H9 (cell line): Measurements from ENCODE around the gene ADAM29. TPM values are rescaled to one million over a fixed set of nuclear protein-coding genes. Genes with fewer than 3 reads are reported as not detected.

Experiments used
- DNase-seq: peaks from one replicate; pipeline ENCODE4 v3.0.0-alpha.2; 2017
- H2AFZ ChIP-seq: one replicate; pipeline ENCODE4 v1.6.1; 2013; ENCODE audit warnings: mild to moderate bottlenecking, low read length, control low read depth, moderate library complexity
- H2AK5ac ChIP-seq: 2 replicates; pipeline ENCODE4 v1.6.1; 2013; ENCODE audit warnings: low read length, control low read depth, mixed read lengths; ENCODE audit not compliant: insufficient read length
- H2BK120ac ChIP-seq: one replicate; pipeline ENCODE4 v1.6.1; 2013; ENCODE audit warnings: low read depth, mild to moderate bottlenecking, low read length, control low read depth, inconsistent platforms; ENCODE audit not compliant: poor library complexity, severe bottlenecking
- H2BK12ac ChIP-seq: 2 replicates; pipeline ENCODE4 v1.6.1; 2013; ENCODE audit warnings: low read length, control low read depth, mixed read lengths, low read depth; ENCODE audit not compliant: insufficient read length
- H2BK15ac ChIP-seq: 2 replicates; pipeline ENCODE4 v1.6.1; 2013; ENCODE audit warnings: low read depth, low read length, control low read depth
- H2BK20ac ChIP-seq: one replicate; pipeline ENCODE4 v1.6.1; 2013; ENCODE audit warnings: low read depth, mild to moderate bottlenecking, low read length, control low read depth, inconsistent platforms; ENCODE audit not compliant: poor library complexity, severe bottlenecking
- H2BK5ac ChIP-seq: 2 replicates; pipeline ENCODE4 v1.6.1; 2013; ENCODE audit warnings: low read length, control low read depth, mixed read lengths; ENCODE audit not compliant: insufficient read length
- H3K14ac ChIP-seq: 2 replicates; pipeline ENCODE4 v1.6.1; 2013; ENCODE audit warnings: low read length, control low read depth; ENCODE audit not compliant: insufficient read depth
- H3K18ac ChIP-seq: 2 replicates; pipeline ENCODE4 v1.6.1; 2013; ENCODE audit warnings: low read depth, mild to moderate bottlenecking, mixed read lengths, low read length, control low read depth; ENCODE audit not compliant: insufficient read length
- H3K23ac ChIP-seq: 2 replicates; pipeline ENCODE4 v1.6.1; 2013; ENCODE audit warnings: low read length, control low read depth, mixed read lengths, low read depth; ENCODE audit not compliant: insufficient read length
- H3K23me2 ChIP-seq: 2 replicates; pipeline ENCODE4 v1.6.1; 2013; ENCODE audit warnings: low read depth, mild to moderate bottlenecking, mixed read lengths, low read length, control low read depth; ENCODE audit not compliant: insufficient read length, poor library complexity, severe bottlenecking
- H3K27ac ChIP-seq: 2 replicates; pipeline ENCODE4 v1.5.1; 2013; ENCODE audit warnings: low read length, control low read depth, mixed read lengths, low read depth; ENCODE audit not compliant: insufficient read length
- H3K27me3 ChIP-seq: 2 replicates; pipeline ENCODE4 v1.6.1; 2013; ENCODE audit warnings: low read length, control low read depth, inconsistent platforms; ENCODE audit not compliant: insufficient read depth
- H3K4ac ChIP-seq: 2 replicates; pipeline ENCODE4 v1.6.1; 2013; ENCODE audit warnings: low read depth, mild to moderate bottlenecking, control low read depth, inconsistent platforms, low read length, moderate library complexity
- H3K4me1 ChIP-seq: 2 replicates; pipeline ENCODE4 v1.6.1; 2013; ENCODE audit warnings: low read length, control low read depth, inconsistent platforms; ENCODE audit not compliant: insufficient read depth
- H3K4me2 ChIP-seq: 2 replicates; pipeline ENCODE4 v1.6.1; 2013; ENCODE audit warnings: low read length, control low read depth, mixed read lengths; ENCODE audit not compliant: insufficient read length, insufficient read depth
- H3K56ac ChIP-seq: 2 replicates; pipeline ENCODE4 v1.6.1; 2013; ENCODE audit warnings: low read depth, mild to moderate bottlenecking, mixed read lengths, low read length, control low read depth; ENCODE audit not compliant: insufficient read length
- H3K79me1 ChIP-seq: 2 replicates; pipeline ENCODE4 v1.6.1; 2013; ENCODE audit warnings: low read depth, mild to moderate bottlenecking, moderate library complexity, low read length, control low read depth, inconsistent platforms; ENCODE audit not compliant: insufficient read depth, poor library complexity, severe bottlenecking
- H3K79me2 ChIP-seq: 2 replicates; pipeline ENCODE4 v1.6.1; 2013; ENCODE audit warnings: low read length, control low read depth, inconsistent platforms; ENCODE audit not compliant: insufficient read depth
- H3K9ac ChIP-seq: 2 replicates; pipeline ENCODE4 v1.6.1; 2013; ENCODE audit warnings: low read length, control low read depth, mixed read lengths; ENCODE audit not compliant: insufficient read length; ENCODE audit errors: extremely low read depth
- H3K9me3 ChIP-seq: one replicate; pipeline ENCODE4 v1.6.1; 2013; ENCODE audit warnings: low read depth, low read length, inconsistent platforms; ENCODE audit not compliant: control insufficient read depth
- H3T11ph ChIP-seq: one replicate; pipeline ENCODE4 v1.6.1; 2013; ENCODE audit warnings: mild to moderate bottlenecking, low read length, control low read depth, inconsistent platforms
- H4K20me1 ChIP-seq: one replicate; pipeline ENCODE4 v1.6.1; 2013; ENCODE audit not compliant: control insufficient read depth, insufficient read length, insufficient read depth
- H4K5ac ChIP-seq: 2 replicates; pipeline ENCODE4 v1.6.1; 2013; ENCODE audit warnings: low read depth, mild to moderate bottlenecking, mixed read lengths, low read length, control low read depth; ENCODE audit not compliant: insufficient read length
- H4K8ac ChIP-seq: replicated peaks from 2 replicates; pipeline ENCODE4 v1.6.1; 2013; ENCODE audit warnings: low read length, control low read depth, mixed read lengths, low read depth; ENCODE audit not compliant: insufficient read length
- H4K91ac ChIP-seq: 2 replicates; pipeline ENCODE4 v1.6.1; 2013; ENCODE audit warnings: low read depth, mild to moderate bottlenecking, moderate library complexity, mixed read lengths, low read length, control low read depth; ENCODE audit not compliant: insufficient read length
- H3K27ac Mint-ChIP-seq, 3 experiments: 2 replicates in 2 of 3; 3 replicates in 1 of 3; pipeline ENCODE4 v1.8.0; 2020 to 2021; ENCODE audit warnings: mixed read lengths in 3 of 3, mild to moderate bottlenecking in 1 of 3, moderate library complexity in 1 of 3
- H3K27me3 Mint-ChIP-seq: 2 replicates; pipeline ENCODE4 v1.8.0; 2021; ENCODE audit warnings: low read depth, mild to moderate bottlenecking, moderate library complexity, mixed read lengths
- H3K36me3 Mint-ChIP-seq, 3 experiments: 2 replicates in 2 of 3; 3 replicates in 1 of 3; pipeline ENCODE4 v1.8.0; 2020 to 2021; ENCODE audit warnings: low read depth in 3 of 3, mixed read lengths in 3 of 3; ENCODE audit not compliant: insufficient read depth in 1 of 3
- H3K4me1 Mint-ChIP-seq, 2 experiments: 2 replicates each; pipeline ENCODE4 v1.8.0; 2020; ENCODE audit warnings: mixed read lengths in 2 of 2
- H3K4me3 Mint-ChIP-seq, 2 experiments: 2 replicates in 1 of 2; 3 replicates in 1 of 2; pipeline ENCODE4 v1.8.0; 2020 to 2021; ENCODE audit warnings: mild to moderate bottlenecking in 2 of 2, mixed read lengths in 2 of 2, moderate library complexity in 1 of 2
- H3K9me3 Mint-ChIP-seq, 2 experiments: 2 replicates in 1 of 2; 3 replicates in 1 of 2; pipeline ENCODE4 v1.8.0; 2020; ENCODE audit warnings: mild to moderate bottlenecking in 2 of 2, mixed read lengths in 2 of 2, moderate library complexity in 1 of 2
- WGBS: extraction: QIAGEN DNeasy Blood & Tissue Kit; methylation state at CpG from one replicate; pipeline ENCODE4 v1.1.7; 2013; ENCODE audit warnings: missing lambda C conversion rate, low lambda C conversion rate, mixed read lengths; ENCODE audit not compliant: insufficient read length; ENCODE audit errors: extremely low coverage; 5-methylcytosine and 5-hydroxymethylcytosine counted together
- long read RNA-seq: library from polyadenylated mRNA; unstranded; transcript quantifications from one replicate; pipeline ENCODE4 v2.0.0, GENCODE V29; 2020
- total RNA-seq: library from RNA; stranded (reverse); gene quantifications from 2 replicates; pipeline ENCODE4 v1.2.1, GENCODE V29; 2021
- TF ChIP-seq, protein P1 (sequence below): fragments of 200-600 bp; sonication (generic); conservative IDR thresholded peaks from 3 replicates; pipeline ENCODE4 v1.8.0; 2021; ENCODE audit warnings: antibody characterized with exemption, mild to moderate bottlenecking

Gene ADAM29
- total RNA-seq = not detected in 2 replicates
- long read RNA-seq = 0 reads

DNA sequence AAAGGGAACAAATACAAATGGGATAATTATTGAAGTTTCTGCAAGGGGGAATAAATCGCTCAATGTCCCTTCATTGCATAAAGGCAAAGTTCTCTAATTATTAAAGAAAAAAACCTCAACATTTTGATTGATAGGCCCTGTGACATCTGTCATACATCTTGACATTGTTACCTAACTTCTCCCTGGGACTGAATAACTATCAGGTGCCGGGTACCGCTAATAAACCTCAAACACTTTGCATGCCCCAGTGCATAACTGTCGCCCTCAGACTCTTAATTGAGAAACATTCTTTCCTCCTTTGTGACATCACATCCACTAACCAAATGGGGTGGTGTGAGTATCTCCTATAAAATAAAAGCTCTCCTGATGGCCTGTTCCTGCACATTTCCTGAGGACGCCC lies at the start of gene ADAM29:
Gene ADAM29, plus strand, starts transcription at position 301 of the 400 bp plus-strand sequence. CDS start 57,168 bp downstream, outside the sequence.
- no peak within 1 kb of the TSS for H3T11ph ChIP-seq
- no peak within 1 kb of the TSS for H2BK12ac ChIP-seq
- H2AFZ ChIP-seq = no peak within 1 kb of the TSS
- no peak within 1 kb of the TSS for H3K9ac ChIP-seq
- no peaks in the 10 kb centered on the region for H3K9me3 ChIP-seq
- no peak within 1 kb of the TSS for H3K18ac ChIP-seq
- Mint-ChIP-seq H3K9me3 (peaks cover 0 to 4% of the 10 kb centered on the region in 2 experiments; a peak in 2 of 5 replicates), H3K27ac (no peak within 1 kb of the TSS), H3K36me3 (no peaks in the 10 kb centered on the region), H3K4me3 (no peak within 1 kb of the TSS), H3K27me3 (no peaks in the 10 kb centered on the region), H3K4me1 (no peaks in the 10 kb centered on the region)
- no peaks in the 10 kb centered on the region for H4K20me1 ChIP-seq
- no peak within 1 kb of the TSS for H2BK20ac ChIP-seq
- H4K91ac ChIP-seq = no peak within 1 kb of the TSS
- TF ChIP-seq, protein P1, sequence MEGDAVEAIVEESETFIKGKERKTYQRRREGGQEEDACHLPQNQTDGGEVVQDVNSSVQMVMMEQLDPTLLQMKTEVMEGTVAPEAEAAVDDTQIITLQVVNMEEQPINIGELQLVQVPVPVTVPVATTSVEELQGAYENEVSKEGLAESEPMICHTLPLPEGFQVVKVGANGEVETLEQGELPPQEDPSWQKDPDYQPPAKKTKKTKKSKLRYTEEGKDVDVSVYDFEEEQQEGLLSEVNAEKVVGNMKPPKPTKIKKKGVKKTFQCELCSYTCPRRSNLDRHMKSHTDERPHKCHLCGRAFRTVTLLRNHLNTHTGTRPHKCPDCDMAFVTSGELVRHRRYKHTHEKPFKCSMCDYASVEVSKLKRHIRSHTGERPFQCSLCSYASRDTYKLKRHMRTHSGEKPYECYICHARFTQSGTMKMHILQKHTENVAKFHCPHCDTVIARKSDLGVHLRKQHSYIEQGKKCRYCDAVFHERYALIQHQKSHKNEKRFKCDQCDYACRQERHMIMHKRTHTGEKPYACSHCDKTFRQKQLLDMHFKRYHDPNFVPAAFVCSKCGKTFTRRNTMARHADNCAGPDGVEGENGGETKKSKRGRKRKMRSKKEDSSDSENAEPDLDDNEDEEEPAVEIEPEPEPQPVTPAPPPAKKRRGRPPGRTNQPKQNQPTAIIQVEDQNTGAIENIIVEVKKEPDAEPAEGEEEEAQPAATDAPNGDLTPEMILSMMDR = no peak
- H3K27ac ChIP-seq = no peak within 1 kb of the TSS
- H2BK15ac ChIP-seq = no peak within 1 kb of the TSS
- no peak within 1 kb of the TSS for H3K56ac ChIP-seq
- H3K23me2 ChIP-seq = no peaks in the 10 kb centered on the region
- no peaks in the 10 kb centered on the region for H3K79me1 ChIP-seq
- H3K79me2 ChIP-seq = no peaks in the 10 kb centered on the region
- H3K23ac ChIP-seq = no peak within 1 kb of the TSS
- no peak within 1 kb of the TSS for H3K4me2 ChIP-seq
- H4K8ac ChIP-seq = no peak within 1 kb of the TSS
- DNase-seq = no peak
- H3K27me3 ChIP-seq = no peaks in the 10 kb centered on the region
- no CpG with 5 or more reads among the region's 5 CpGs for WGBS
- no peak within 1 kb of the TSS for H4K5ac ChIP-seq
- no peak within 1 kb of the TSS for H3K14ac ChIP-seq
- no peaks in the 10 kb centered on the region for H3K4me1 ChIP-seq
- H2BK5ac ChIP-seq = no peak within 1 kb of the TSS
- no peak within 1 kb of the TSS for H2AK5ac ChIP-seq
- no peak within 1 kb of the TSS for H3K4ac ChIP-seq
- no peak within 1 kb of the TSS for H2BK120ac ChIP-seq
